Measurements from ENCODE around the gene TRNAU1AP.

DNA sequence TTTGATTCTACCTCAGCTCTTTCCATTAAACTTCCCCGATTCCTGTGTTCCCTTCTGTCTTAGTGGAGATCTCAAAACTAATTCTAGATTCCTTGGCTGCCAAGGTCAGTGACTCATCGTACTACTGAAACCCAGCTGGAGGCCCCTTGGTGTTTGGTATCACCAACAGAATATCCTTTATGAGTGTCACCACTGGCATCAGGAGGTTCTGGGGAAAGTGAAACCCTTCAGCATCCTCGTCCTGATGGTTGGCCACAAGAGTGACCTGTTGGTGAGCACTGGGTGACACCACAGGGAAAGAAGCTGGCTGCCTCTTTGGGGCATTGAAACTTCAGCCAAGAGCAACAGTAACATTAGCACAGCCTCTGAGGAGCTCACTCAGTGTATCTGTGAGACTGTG is 48.8 kb downstream of the TRNAU1AP start:
- TF ChIP-seq EZH2 (IDR thresholded peaks at IDR 0.05) (no peak), POLR2AphosphoS5 (IDR thresholded peaks at IDR 0.05; ENCODE audit: borderline replicate concordance, low read depth, low read length) (no peak)

Measured in SK-N-MC (cell line).